GM12892 (cell line): ENCODE data around the gene HECTD4.
"Not testable (repeated sequence)": the region's sequence is repeated elsewhere in the genome, so short reads cannot be mapped to it uniquely, and the experiment has no call there.

Source experiments
- DNase-seq: peaks from one replicate; pipeline ENCODE4 v3.0.0; 2011; ENCODE audit not compliant: insufficient read length
- FAIRE-seq: peaks from 2 replicates; lab custom pipeline; 2011; peaks lifted over from hg19 to GRCh38; lab: Jason Lieb, UNC
- POLR2A ChIP-seq: IDR thresholded peaks from 2 replicates; pipeline ENCODE4 v1.6.1; 2011; ENCODE audit warnings: low read depth, low read length, control low read depth
- POLR2AphosphoS5 ChIP-seq: IDR thresholded peaks from 2 replicates; pipeline ENCODE4 v1.6.1; 2011; ENCODE audit warnings: low read depth, low read length, control low read depth
- TAF1 ChIP-seq: IDR thresholded peaks from 2 replicates; pipeline ENCODE4 v1.6.1; 2011; ENCODE audit warnings: low read depth, mild to moderate bottlenecking, control low read depth, low read length, borderline replicate concordance

The HECTD4 gene

DNA sequence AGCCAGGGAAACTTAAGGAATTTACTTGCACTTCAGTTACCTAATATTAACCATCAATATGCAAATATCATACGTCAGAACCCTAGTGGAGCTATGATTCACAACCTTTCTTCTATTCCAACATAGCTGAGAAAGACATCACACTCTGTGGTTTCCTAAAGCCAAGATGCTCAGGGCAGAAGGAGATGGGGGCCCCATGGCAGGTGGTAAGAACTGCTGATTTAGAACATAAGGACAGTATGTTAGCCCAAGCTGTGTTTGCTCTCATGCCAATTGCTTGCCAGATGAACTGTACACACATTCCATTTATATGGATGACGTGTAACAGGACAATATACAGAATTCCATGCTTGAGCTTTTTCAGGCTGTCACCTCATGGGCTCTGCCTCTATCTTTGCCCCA, 34.6 kb downstream of the HECTD4 start:
- TF ChIP-seq POLR2A (no peak), TAF1 (no peak), POLR2AphosphoS5 (no peak)
- no peak for DNase-seq
- no peak for FAIRE-seq

- no peak for TF ChIP-seq POLR2AphosphoS5
- no peak for TF ChIP-seq POLR2A
- no peak for TF ChIP-seq TAF1
- DNase-seq (no peak), FAIRE-seq (no peak)
Measured at GRCh38 chr12:112346194-112346593, 36.0 kb downstream of the HECTD4 start.

DNA sequence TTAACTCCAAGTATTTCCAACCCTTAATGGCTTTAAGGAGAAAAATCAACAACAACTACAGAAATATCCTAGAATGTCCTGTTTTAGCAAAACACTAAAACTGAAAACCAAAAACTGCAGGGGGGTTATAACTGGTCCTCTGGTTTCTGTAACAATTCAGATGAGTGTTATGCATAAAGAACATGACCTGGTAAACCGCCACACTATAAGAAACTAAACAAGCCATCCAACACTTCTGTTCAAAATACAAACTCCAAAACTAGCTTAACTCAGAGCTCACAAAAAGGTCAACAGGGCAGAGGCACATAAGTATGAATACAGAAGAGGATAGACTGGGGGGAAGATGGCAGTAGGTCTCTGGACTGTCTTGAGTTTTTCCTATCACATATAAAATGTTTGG, 38.0 kb downstream of the HECTD4 start:
- FAIRE-seq (no peak), DNase-seq (no peak)
- TF ChIP-seq POLR2AphosphoS5 (no peak), TAF1 (no peak), POLR2A (no peak)

DNA sequence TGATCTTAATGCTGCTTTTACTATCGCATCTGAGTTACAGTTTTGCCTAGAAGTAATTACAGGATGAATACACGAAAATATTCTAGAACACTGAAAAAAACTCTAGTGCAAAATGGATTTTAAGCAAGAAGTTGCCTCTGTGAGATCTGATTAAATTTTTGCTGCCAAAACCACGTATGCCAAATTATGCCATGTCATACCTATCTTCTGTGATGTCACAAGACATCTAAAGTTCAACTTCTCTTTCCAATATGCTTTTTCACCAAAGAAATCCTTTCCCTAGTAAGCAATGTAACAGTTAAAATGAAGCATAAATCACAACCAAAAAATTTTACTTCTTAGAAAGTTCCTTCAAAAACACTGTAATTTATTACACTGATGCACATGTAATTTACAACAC, 39.6 kb downstream of the HECTD4 start:
- DNase-seq (no peak), FAIRE-seq (no peak)
- TF ChIP-seq POLR2A (no peak), TAF1 (no peak), POLR2AphosphoS5 (no peak)

GRCh38 chr12:112341046-112341825, 41.0 kb downstream of the HECTD4 start:
- TF ChIP-seq POLR2AphosphoS5: no peak
- TF ChIP-seq POLR2A: no peak
- no peak for TF ChIP-seq TAF1
- no peak for FAIRE-seq
- DNase-seq: no peak

DNA sequence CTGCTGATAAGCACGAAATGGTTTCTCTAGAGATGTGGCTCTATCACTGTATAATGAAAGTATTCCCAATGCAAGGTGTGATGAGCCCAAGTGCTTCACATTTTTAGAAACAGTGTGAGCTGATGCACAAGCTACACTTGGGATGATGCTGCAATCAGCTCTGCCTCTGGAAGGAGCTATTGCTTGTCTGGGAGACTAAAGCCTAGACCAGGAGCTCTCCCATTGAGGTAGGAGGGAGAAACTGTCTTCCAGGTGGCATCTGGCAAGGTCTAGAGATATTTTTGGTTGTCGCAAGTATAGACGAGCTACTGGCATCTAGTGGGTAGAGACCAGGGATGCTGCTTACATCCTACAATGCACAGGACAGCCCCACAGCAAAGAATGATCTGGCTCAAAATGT, 42.0 kb downstream of the HECTD4 start:
- FAIRE-seq (no peak), DNase-seq (no peak)
- no peak for TF ChIP-seq POLR2AphosphoS5
- no peak for TF ChIP-seq POLR2A
- TF ChIP-seq TAF1: no peak

DNA sequence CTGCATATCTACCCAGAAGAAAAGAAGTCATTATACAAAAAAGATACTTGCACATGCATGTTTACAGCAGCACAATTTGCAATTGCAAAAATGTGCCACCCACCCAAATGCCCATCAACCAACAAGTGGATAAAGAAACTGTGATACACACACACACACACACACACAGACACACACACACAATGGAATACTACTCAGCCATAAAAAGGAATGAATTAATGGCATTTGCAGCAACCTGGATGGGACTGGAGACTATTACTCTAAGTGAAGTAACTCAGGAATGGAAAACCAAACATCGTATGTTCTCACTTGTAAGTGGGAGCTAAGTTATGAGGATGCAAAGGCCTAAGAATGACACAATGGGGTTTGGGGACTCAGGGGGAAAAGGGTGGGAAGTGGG, 47.2 kb downstream of the HECTD4 start:
- not testable (repeated sequence) for DNase-seq, FAIRE-seq

GRCh38 chr12:112333019-112333418, 49.2 kb downstream of the HECTD4 start:
- FAIRE-seq (no peak), DNase-seq (no peak)
- no peak for TF ChIP-seq POLR2AphosphoS5
- no peak for TF ChIP-seq POLR2A
- TF ChIP-seq TAF1: no peak

DNA sequence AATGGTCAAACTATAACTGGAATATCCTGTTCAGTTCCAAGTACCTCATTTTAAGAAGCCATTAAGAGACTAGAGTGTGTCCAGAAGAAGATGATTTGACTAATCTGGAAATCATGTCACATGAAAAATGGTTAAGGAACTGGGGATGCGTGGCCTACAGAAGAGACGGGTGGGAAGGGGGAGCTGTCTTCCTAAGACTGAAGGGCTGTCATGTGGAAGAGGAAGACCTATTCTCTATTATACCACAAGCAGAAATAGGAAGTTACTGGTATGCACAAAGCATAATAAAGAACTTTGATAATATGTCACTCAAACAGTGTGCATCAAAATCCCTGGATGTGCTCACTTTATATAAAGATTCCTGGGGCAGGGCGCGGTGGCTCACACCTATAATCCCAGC, 50.3 kb downstream of the HECTD4 start:
- no peak for DNase-seq
- FAIRE-seq: no peak
- no peak for TF ChIP-seq TAF1
- TF ChIP-seq POLR2AphosphoS5: no peak
- no peak for TF ChIP-seq POLR2A

DNA sequence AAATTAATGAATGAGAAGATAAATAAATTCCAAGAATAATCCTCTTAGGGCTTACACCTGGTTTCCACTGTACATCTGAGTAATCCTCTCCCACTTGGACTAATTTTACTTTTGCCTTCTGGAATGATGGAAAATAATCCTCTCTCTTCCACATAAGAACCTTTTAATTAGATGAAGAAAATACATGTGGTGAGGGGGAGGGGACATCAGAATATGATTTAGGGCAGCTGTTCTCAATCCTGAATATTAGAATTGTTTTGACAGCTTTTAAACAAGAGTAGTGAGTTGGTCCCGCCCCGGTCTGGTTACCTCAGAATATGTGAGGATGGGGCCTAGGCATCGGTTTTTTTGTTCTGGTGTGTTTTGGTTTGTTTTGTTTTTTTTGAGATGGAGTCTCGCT, 51.5 kb downstream of the HECTD4 start:
- DNase-seq: no peak
- TF ChIP-seq TAF1 (no peak), POLR2AphosphoS5 (no peak), POLR2A (no peak)
- FAIRE-seq: no peak

DNA sequence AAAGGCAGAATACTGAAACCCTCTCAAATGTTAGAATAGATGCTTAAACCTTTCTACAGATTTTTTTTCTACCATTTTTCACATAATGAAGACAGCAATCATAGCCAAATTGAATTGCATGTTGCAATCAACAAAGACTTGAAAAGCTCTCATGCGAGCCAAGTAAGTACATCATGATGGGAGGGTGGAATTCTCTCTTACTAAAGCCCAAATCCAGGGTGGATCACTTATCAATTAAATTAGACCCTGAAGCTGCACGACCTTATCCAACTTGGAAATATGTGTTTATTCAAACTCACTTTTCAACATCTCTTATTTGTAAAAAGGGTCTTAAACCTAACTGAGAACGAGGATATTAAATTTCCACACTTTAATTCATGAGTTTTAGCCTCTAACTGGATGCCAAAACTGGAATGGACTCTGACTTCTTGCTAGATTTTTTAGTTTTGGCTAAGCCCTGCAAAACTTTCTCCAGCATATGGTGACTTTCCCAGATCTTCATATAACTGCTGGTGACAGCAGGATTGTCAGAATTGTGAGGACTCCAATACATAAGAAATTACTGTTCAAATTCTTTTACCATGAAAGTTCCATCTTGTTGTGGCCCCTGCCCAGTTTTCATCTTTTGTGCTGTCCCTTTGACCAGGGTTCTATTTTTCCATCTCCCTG, 53.6 kb downstream of the HECTD4 start:
- TF ChIP-seq POLR2AphosphoS5 (no peak), TAF1 (no peak), POLR2A (no peak)
- FAIRE-seq: no peak
- no peak for DNase-seq

GRCh38 chr12:112327209-112327938, 54.9 kb downstream of the HECTD4 start:
- no peak for DNase-seq
- FAIRE-seq: no peak
- TF ChIP-seq POLR2AphosphoS5 (no peak), TAF1 (no peak), POLR2A (no peak)

DNA sequence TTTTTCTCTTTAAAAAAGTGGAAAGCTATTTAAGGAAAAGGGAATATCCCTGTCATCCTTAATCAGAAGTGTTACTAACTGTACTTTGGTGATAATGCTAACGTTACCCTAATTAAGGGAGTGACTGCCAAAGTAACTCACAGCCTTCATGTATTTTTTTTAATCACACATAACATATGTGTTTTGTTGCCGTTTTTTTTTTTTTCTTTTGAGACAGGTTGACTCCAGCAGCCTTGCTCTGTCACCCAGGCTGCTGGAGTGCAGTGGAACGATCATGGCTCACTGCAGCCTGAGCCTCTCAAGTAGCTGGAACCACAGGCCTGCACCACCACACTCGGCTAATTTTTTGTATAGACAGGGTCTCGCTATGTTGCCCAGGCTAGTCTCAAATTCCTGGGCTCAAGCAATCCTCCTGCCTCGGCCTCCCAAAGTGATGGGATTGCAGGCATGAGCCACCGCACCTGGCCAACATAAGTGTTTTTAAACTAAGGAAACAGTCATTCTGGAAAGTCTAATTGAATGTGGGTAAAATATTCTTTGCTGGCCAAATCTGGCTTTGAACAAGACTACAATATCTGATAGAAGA, 56.5 kb downstream of the HECTD4 start:
- FAIRE-seq (no peak), DNase-seq (no peak)
- no peak for TF ChIP-seq POLR2AphosphoS5
- TF ChIP-seq POLR2A: no peak
- no peak for TF ChIP-seq TAF1
